Mesodermal cell (in vitro differentiated cells): ENCODE measurements around the gene APP.

ENCODE experiments used
- H3K27ac ChIP-seq: 2 replicates; pipeline ENCODE4 v1.7.0; 2013; ENCODE audit warnings: mild to moderate bottlenecking, low read depth, low read length, moderate library complexity; ENCODE audit not compliant: severe bottlenecking
- H3K36me3 ChIP-seq: 2 replicates; pipeline ENCODE4 v1.7.1; 2013; ENCODE audit warnings: mild to moderate bottlenecking, low read length, moderate library complexity; ENCODE audit not compliant: control insufficient read depth, insufficient read depth
- H3K4me1 ChIP-seq: one replicate; pipeline ENCODE4 v1.7.1; 2013; ENCODE audit warnings: mild to moderate bottlenecking, low read length; ENCODE audit not compliant: insufficient read depth, control insufficient read depth, poor library complexity, severe bottlenecking
- H3K4me3 ChIP-seq: 2 replicates; pipeline ENCODE4 v1.7.0; 2013; ENCODE audit warnings: low read length, control low read depth, mild to moderate bottlenecking; ENCODE audit not compliant: insufficient read depth, poor library complexity, severe bottlenecking; ENCODE audit errors: extremely low read depth
- H3K9me3 ChIP-seq: 2 replicates; pipeline ENCODE4 v1.7.1; 2013; ENCODE audit warnings: mild to moderate bottlenecking, low read length, moderate library complexity; ENCODE audit not compliant: control insufficient read depth
- WGBS, 2 experiments: methylation state at CpG; one replicate each; pipeline ENCODE4 v1.1.5; 2013; ENCODE audit warnings: missing lambda C conversion rate in 2 of 2; ENCODE audit not compliant: insufficient coverage in 2 of 2; 5-methylcytosine and 5-hydroxymethylcytosine counted together

APP gene

DNA sequence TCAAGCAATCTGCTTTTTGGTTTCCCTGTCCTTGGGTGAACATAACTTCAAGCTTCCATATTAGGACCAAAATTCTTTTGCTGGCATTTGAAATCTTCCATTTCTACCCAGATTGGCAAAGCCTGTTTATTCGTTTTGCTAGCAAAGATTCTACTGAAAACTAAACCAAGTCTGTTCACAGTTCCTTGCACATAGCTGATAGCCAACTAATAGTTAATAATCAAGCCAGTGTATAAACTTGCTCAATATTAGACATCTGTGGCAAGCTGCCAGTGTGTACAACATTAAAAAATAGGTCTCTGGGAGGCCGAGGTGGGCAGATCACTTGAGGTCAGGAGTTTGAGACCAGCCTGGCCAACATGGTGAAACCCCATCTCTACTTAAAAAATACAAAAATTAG is 6.3 kb downstream of the APP start:
- no peak overlapping the region for H3K27ac ChIP-seq
- no peaks in the 10 kb centered on the region for H3K9me3 ChIP-seq
- 80 to 100% methylated on average over 1 to 2 of the region's 2 CpGs for WGBS, 2 experiments

DNA sequence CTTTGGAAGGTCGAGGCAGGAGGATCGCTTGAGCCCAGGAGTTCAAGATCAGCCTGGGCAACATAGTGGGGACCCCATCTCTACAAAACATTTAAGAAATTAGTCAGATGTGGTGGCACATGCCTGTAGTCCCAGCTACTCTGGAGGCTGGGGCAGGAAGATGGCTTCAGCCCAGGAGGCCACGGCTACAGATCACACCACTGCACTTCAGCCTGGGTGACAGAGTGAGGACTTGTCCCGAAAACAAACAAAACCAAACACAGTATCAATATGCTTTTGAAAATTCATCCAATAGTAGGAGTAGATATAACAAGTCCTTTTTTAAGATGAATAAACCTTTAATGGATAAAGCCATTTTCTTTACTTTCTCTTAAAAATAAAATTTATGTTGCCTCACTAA is 8.5 kb downstream of the APP start:
- peaks cover 7% of the 10 kb centered on the region for H3K36me3 ChIP-seq
- H3K9me3 ChIP-seq, result no peaks in the 10 kb centered on the region
- no peak overlapping the region for H3K4me3 ChIP-seq
- WGBS, 2 experiments, result 87 to 89% methylated on average over 3 of the region's 4 CpGs
- H3K27ac ChIP-seq, result no peak overlapping the region
- peaks cover 28% of the 10 kb centered on the region for H3K4me1 ChIP-seq

More for the DNA sequence above, 6.3 kb downstream of the APP start:
- H3K4me3 ChIP-seq, result no peak overlapping the region
- peaks cover 20% of the 10 kb centered on the region for H3K4me1 ChIP-seq
- H3K36me3 ChIP-seq, result peaks cover 5% of the 10 kb centered on the region

DNA sequence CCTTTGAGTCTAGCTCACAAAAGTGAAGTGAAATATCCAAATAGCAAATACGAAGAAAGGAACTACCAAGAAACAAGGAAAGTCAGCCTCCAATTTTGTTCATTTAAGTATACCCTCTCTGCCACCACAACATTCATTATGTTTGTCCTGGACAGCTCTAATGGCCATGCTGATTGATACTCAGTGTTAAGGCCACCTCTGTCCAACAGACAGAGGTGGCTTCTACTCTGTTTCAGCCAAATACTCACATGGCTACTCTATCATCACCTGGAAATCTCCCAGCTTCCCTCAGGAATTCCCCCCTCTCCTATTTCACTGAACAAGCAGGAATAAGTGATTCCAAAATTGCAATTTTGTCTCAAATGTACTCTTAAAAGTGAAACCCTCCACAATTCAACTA is 10.7 kb downstream of the APP start:
- Histone ChIP-seq H3K36me3 (peaks cover 12% of the 10 kb centered on the region), H3K27ac (no peak overlapping the region), H3K4me3 (no peak overlapping the region), H3K4me1 (peaks cover 13% of the 10 kb centered on the region), H3K9me3 (no peaks in the 10 kb centered on the region)
- 100% methylated on average over 1 of the region's 1 CpG for WGBS, 2 experiments

DNA sequence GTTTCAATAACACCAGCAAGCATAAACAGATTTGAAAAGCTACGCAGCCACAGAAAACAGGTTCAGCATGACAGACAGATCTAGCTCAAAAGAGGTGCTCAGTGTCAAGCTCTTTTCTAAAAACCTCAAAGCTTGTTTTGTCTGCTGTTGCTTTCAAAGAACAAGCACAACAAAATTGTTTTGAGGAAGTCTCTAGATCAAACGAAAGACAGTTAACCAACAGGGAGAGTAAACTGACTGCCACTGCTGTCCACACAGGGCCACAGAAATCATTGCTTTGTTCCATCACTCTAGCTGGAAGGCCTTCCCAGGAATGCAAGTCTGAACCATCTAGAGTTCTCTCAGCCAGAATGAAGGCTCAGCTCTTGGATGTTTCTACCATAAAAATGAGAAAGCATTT is 12.8 kb downstream of the APP start:
- WGBS, 2 experiments, result 74 to 83% methylated on average over 2 of the region's 2 CpGs

DNA sequence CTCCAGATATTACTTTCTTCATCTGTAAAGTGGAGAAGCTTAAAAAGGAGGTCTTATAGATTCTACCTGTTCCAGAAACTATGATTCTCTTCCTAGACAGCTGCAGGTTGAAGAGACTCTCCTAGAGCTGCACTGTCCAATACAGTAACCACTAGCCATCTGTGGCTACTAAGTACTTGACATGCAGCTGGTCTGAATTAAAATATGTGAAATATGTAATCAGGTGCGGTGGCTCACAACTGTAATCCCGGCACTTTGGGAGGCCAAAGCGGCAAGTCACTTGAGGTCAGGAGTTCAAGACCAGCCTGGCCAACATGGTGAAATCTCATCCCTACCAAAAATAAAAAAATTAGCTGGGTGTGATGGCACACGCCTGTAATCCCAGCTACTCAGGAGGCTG is 15.8 kb downstream of the APP start:
- H3K9me3 ChIP-seq, result no peaks in the 10 kb centered on the region
- no peak overlapping the region for H3K27ac ChIP-seq
- H3K4me1 ChIP-seq, result peaks cover 29% of the 10 kb centered on the region
- WGBS, 2 experiments, result 88 to 100% methylated on average over 4 of the region's 4 CpGs
- H3K36me3 ChIP-seq, result peaks cover 18% of the 10 kb centered on the region
- no peak overlapping the region for H3K4me3 ChIP-seq

More for the DNA sequence above, 12.8 kb downstream of the APP start:
- H3K9me3 ChIP-seq, result no peaks in the 10 kb centered on the region
- no peak overlapping the region for H3K4me3 ChIP-seq
- H3K36me3 ChIP-seq, result peaks cover 15% of the 10 kb centered on the region
- peaks cover 13% of the 10 kb centered on the region for H3K4me1 ChIP-seq
- H3K27ac ChIP-seq, result peak overlapping the region; percentile 55

DNA sequence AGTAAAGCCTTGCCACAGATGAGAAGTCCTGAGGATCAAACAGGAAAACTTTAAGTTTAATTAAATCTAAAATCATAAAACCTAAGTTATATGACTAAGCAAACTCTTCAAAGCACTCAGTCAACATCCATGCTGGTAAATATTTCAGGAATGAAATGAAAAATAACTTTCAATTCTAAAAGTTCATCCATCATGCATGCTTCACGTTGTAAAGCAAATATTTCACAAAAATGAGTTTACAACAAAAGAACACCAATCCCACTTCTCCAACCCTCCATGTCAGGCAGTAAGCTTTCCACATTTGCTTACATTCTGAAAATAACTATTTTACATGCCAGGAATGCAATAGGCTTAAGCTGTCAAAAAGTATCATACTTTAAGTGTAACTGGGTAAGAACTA is 16.8 kb downstream of the APP start:
- Histone ChIP-seq H3K27ac (no peak overlapping the region), H3K9me3 (no peaks in the 10 kb centered on the region)
- 100% methylated on average over 1 of the region's 1 CpG; no CpG with 5 or more reads in 1 of the 2 experiments for WGBS, 2 experiments

DNA sequence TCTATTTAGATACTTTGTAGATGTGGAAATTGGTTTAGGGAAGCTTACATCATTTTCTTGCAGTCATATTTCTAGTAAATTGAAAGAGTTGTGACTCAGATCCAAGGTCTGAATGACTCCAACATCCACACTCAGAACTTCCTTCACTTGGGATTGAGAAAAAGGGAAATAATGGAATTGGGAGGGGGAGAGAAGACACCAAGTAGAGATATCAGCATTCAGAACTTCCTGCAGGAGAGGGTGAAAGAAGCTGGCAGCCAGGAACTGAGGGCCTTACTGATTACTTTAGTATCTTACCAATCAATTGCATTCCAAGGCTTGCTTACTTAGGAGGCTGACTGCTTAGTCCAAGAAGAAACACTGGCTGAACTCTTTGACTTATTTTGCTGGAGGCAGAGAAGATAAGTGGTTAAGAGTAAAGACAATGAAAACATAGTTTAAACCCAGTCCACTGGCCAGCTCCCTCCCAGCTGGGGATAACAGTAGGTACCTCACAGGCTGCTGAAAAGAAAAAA is 21.7 kb downstream of the APP start:
- H3K9me3 ChIP-seq, result no peaks in the 10 kb centered on the region
- peak overlapping the region; percentile 88 for H3K27ac ChIP-seq
- H3K36me3 ChIP-seq, result peaks cover 26% of the 10 kb centered on the region
- H3K4me1 ChIP-seq, result peaks cover 41% of the 10 kb centered on the region
- no peak overlapping the region for H3K4me3 ChIP-seq

More for the DNA sequence above, 16.8 kb downstream of the APP start:
- H3K36me3 ChIP-seq, result peaks cover 18% of the 10 kb centered on the region
- H3K4me3 ChIP-seq, result no peak overlapping the region
- peaks cover 34% of the 10 kb centered on the region for H3K4me1 ChIP-seq

DNA sequence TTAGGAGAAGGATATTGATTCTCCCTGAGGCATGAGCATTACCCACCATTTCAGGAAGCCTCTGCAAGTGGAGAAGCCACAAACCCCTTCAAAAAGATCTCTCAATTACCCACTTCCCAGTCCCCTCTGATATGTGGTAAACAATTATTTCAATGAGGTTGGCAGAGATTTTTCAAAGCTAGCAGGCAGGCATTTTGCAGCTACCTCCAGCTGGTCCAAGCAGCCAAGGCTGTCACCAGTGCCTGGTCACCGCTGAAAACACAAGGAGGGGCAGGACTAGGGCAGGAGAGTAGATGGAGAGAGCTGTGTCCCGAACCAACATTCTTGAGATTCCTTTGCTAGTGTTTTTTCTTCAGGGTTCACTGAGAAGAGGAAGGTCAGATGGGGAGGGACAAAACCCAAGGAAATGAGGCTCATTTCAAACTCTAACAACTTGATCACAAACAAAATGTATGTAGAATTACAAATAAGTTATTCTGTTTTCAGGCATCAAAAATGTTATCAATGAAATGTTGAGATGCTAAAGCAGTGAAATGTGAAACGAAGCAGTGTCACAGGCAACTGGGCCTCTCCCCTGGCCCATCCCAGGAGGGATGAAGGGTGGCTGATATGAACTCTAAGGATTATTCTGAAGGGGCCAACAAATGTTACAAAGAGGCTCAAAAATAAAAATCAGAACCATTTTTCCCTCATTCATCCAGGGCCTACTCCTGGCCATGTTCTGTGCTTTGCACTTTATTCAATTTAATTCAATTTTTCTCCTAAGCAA is 22.3 kb downstream of the APP start:
- H3K36me3 ChIP-seq, result peaks cover 27% of the 10 kb centered on the region
- no peak overlapping the region for H3K4me3 ChIP-seq
- H3K27ac ChIP-seq, result peak overlapping the region; percentile 88
- no peaks in the 10 kb centered on the region for H3K9me3 ChIP-seq
- H3K4me1 ChIP-seq, result peaks cover 41% of the 10 kb centered on the region
- WGBS, 2 experiments, result 0% methylated on average over 1 of the region's 3 CpGs; no CpG with 5 or more reads in 1 of the 2 experiments

DNA sequence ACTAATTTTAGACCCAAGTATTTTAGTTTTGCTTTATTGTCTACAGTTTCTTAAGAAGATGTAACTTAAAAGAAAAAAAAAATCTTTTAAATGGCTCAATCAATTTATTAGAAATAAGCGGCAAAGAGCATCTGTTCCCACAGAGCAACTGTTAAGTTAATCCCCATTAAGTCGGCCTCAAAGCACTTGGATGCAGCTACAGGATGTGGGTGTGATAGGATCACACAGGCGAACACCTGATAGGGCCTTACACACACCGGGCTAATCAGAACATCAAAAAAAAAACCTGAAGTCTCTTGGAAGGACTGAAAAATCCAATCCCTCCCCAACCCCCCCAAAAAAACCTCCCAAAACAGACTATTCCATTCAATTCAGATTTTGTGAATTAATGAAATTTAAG is 23.0 kb downstream of the APP start:
- Histone ChIP-seq H3K36me3 (peaks cover 27% of the 10 kb centered on the region), H3K4me1 (peaks cover 41% of the 10 kb centered on the region), H3K27ac (peak overlapping the region; percentile 88), H3K9me3 (no peaks in the 10 kb centered on the region), H3K4me3 (no peak overlapping the region)
- no CpG with 5 or more reads among the region's 4 CpGs for WGBS, 2 experiments

DNA sequence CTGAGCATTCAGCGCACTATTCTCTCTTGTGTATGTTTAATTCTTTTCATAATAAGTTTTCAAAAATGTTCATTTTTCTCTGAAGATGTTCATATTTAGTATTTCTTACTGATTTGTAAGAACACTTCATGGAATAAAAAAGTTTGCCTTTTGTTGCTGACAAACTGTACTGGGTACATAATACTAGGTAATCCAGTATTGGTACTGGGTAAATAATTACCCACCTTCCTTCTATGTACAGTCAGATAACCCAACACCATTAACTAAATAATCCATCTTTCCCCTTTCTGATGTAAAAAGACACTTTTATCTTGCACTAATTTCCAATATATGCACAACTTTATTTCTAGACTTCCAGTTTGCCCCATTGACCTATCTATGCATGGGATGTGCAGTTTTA is 23.9 kb downstream of the APP start:
- H3K4me1 ChIP-seq, result peaks cover 41% of the 10 kb centered on the region
- H3K27ac ChIP-seq, result no peak overlapping the region
- peaks cover 29% of the 10 kb centered on the region for H3K36me3 ChIP-seq
- H3K4me3 ChIP-seq, result no peak overlapping the region
- WGBS, 2 experiments, result no CpG with 5 or more reads among the region's 1 CpG
- H3K9me3 ChIP-seq, result no peaks in the 10 kb centered on the region

DNA sequence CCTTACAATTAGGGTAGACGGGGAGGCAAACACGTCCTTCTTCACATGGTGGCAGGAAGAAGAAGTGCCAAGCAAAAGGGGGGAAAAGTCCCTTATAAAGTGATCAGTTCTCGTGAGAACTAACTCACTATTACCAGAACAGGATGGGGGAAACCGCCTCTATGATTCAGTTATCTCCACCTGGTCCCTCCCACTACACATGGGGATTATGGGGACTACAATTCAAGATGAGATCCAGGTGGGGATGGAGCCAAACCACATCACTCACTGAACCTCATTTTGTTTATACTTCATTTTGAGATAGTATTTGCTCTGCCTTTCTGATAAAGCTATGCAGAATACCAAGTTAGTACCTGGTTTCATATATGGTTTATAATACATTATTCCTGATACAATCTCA is 26.5 kb downstream of the APP start:
- WGBS, 2 experiments, result 100% methylated on average over 2 of the region's 4 CpGs

More for the DNA sequence above, 26.5 kb downstream of the APP start:
- H3K4me1 ChIP-seq, result peaks cover 19% of the 10 kb centered on the region
- no peak overlapping the region for H3K4me3 ChIP-seq
- H3K36me3 ChIP-seq, result peaks cover 35% of the 10 kb centered on the region
- no peak overlapping the region for H3K27ac ChIP-seq
- H3K9me3 ChIP-seq, result no peaks in the 10 kb centered on the region
